Measurements from ENCODE around the gene PDE3B. TPM values are rescaled to one million over a fixed set of nuclear protein-coding genes. Genes with fewer than 3 reads are reported as not detected.

Gene PDE3B
- total RNA-seq, 3 donors from 2014 or later (not counting 1 experiment from before 2014, with no cell fraction given) = 18.2 to 42.3 (median 34.5) TPM

- no peaks in the 10 kb centered on the region for H3K9me3 ChIP-seq (ENCODE audit: control insufficient read depth, insufficient read depth, low read length)
- DNase-seq = no peak
- intact Hi-C loops (cut with micrococcal nuclease) = no loop called here
- Mint-ChIP-seq H3K27ac (no peak overlapping the region), H3K9me3 (no peaks in the 10 kb centered on the region), H3K27me3 (ENCODE audit: low read depth in 2 of 2) (no peaks in the 10 kb centered on the region), H3K36me3 (no peaks in the 10 kb centered on the region), H3K4me3 (no peak overlapping the region), H3K4me1 (no peaks in the 10 kb centered on the region)
- H3K4me3 ChIP-seq (ENCODE audit: low read length) = no peak overlapping the region
- WGBS (ENCODE audit: insufficient coverage) = 97% methylated on average over 3 of the region's 3 CpGs
- no peak overlapping the region for H3K27ac ChIP-seq (ENCODE audit: low read length)
- H3K36me3 ChIP-seq (ENCODE audit: control insufficient read depth, insufficient read depth, low read length) = peaks cover 3% of the 10 kb centered on the region
- ATAC-seq = no peak
- no peaks in the 10 kb centered on the region for H3K4me1 ChIP-seq (ENCODE audit: control insufficient read depth, insufficient read depth, low read length)
- no peak for TF ChIP-seq CTCF (IDR thresholded peaks at IDR 0.05)
- no peaks in the 10 kb centered on the region for H3K27me3 ChIP-seq (ENCODE audit: control insufficient read depth, insufficient read depth, low read length)
Observed at GRCh38 chr11:14812757-14813156, 169.2 kb downstream of the PDE3B start.

GRCh38 chr11:14813516-14813915, 169.9 kb downstream of the PDE3B start:
- H3K27me3 ChIP-seq (ENCODE audit: control insufficient read depth, insufficient read depth, low read length) = no peaks in the 10 kb centered on the region
- H3K4me3 Mint-ChIP-seq = no peak overlapping the region
- ATAC-seq (no peak), DNase-seq (no peak)
- no peak overlapping the region for H3K27ac ChIP-seq (ENCODE audit: low read length)
- H3K4me3 ChIP-seq (ENCODE audit: low read length) = no peak overlapping the region
- intact Hi-C loops (cut with micrococcal nuclease) = no loop called here
- no peaks in the 10 kb centered on the region for H3K4me1 ChIP-seq (ENCODE audit: control insufficient read depth, insufficient read depth, low read length)
- H3K27ac Mint-ChIP-seq = no peak overlapping the region
- no peaks in the 10 kb centered on the region for H3K9me3 Mint-ChIP-seq
- H3K27me3 Mint-ChIP-seq (ENCODE audit: low read depth in 2 of 2) = no peaks in the 10 kb centered on the region
- no peaks in the 10 kb centered on the region for H3K4me1 Mint-ChIP-seq
- TF ChIP-seq CTCF (IDR thresholded peaks at IDR 0.05) = no peak
- H3K36me3 Mint-ChIP-seq = no peaks in the 10 kb centered on the region
- H3K36me3 ChIP-seq (ENCODE audit: control insufficient read depth, insufficient read depth, low read length) = peaks cover 3% of the 10 kb centered on the region
- no peaks in the 10 kb centered on the region for H3K9me3 ChIP-seq (ENCODE audit: control insufficient read depth, insufficient read depth, low read length)

- DNase-seq = no peak
- no peaks in the 10 kb centered on the region for H3K9me3 Mint-ChIP-seq
- peaks cover 0 to under 1% of the 10 kb centered on the region in 2 donors for H3K27me3 Mint-ChIP-seq (ENCODE audit: low read depth in 2 of 2)
- no peaks in the 10 kb centered on the region for H3K36me3 Mint-ChIP-seq
- no CpG with 5 or more reads among the region's 2 CpGs for WGBS (ENCODE audit: insufficient coverage)
- H3K4me1 ChIP-seq (ENCODE audit: control insufficient read depth, insufficient read depth, low read length) = no peaks in the 10 kb centered on the region
- no peak overlapping the region for H3K27ac Mint-ChIP-seq
- H3K4me1 Mint-ChIP-seq = no peaks in the 10 kb centered on the region
- H3K4me3 ChIP-seq (ENCODE audit: low read length) = no peak overlapping the region
- H3K9me3 ChIP-seq (ENCODE audit: control insufficient read depth, insufficient read depth, low read length) = no peaks in the 10 kb centered on the region
- H3K27me3 ChIP-seq (ENCODE audit: control insufficient read depth, insufficient read depth, low read length) = no peaks in the 10 kb centered on the region
- H3K4me3 Mint-ChIP-seq = no peak overlapping the region
- intact Hi-C loops (cut with micrococcal nuclease) = no loop called here
- no peak for TF ChIP-seq CTCF (IDR thresholded peaks at IDR 0.05)
- H3K36me3 ChIP-seq (ENCODE audit: control insufficient read depth, insufficient read depth, low read length) = peaks cover 3% of the 10 kb centered on the region
- no peak for ATAC-seq
- H3K27ac ChIP-seq (ENCODE audit: low read length) = no peak overlapping the region
Observed at GRCh38 chr11:14818779-14819178, 175.2 kb downstream of the PDE3B start.

- H3K27me3 Mint-ChIP-seq (ENCODE audit: low read depth in 2 of 2) = peaks cover 0 to 8% of the 10 kb centered on the region in 2 donors
- H3K4me3 Mint-ChIP-seq = no peak overlapping the region
- no peaks in the 10 kb centered on the region for H3K36me3 Mint-ChIP-seq
- ATAC-seq = no peak
- Histone ChIP-seq H3K9me3 (ENCODE audit: control insufficient read depth, insufficient read depth, low read length) (no peaks in the 10 kb centered on the region), H3K4me1 (ENCODE audit: control insufficient read depth, insufficient read depth, low read length) (no peaks in the 10 kb centered on the region), H3K27ac (ENCODE audit: low read length) (no peak overlapping the region), H3K4me3 (ENCODE audit: low read length) (no peak overlapping the region), H3K27me3 (ENCODE audit: control insufficient read depth, insufficient read depth, low read length) (no peaks in the 10 kb centered on the region), H3K36me3 (ENCODE audit: control insufficient read depth, insufficient read depth, low read length) (peaks cover 3% of the 10 kb centered on the region)
- no peaks in the 10 kb centered on the region for H3K9me3 Mint-ChIP-seq
- intact Hi-C loops (cut with micrococcal nuclease) = no loop called here
- no peak for DNase-seq
- no peak for TF ChIP-seq CTCF (IDR thresholded peaks at IDR 0.05)
- no peaks in the 10 kb centered on the region for H3K4me1 Mint-ChIP-seq
- H3K27ac Mint-ChIP-seq = no peak overlapping the region
Observed at GRCh38 chr11:14819596-14819995, 176.0 kb downstream of the PDE3B start.

All from natural killer cell (primary cell).